GM19099 (cell line): ENCODE results near the gene VIPR2.

ENCODE experiments used
- POLR2A ChIP-seq: IDR thresholded peaks from 3 replicates; pipeline ENCODE4 v1.6.1; 2011; ENCODE audit warnings: low read depth; ENCODE audit not compliant: insufficient read length; ENCODE audit errors: extremely low read depth

Gene VIPR2

GRCh38 chr7:159144758-159145489, at the start of gene VIPR2:
VIPR2 (minus strand) TSS chr7:159144867; CDS start chr7:159144771, 96 bp downstream.
- no peak for TF ChIP-seq POLR2A

GRCh38 chr7:159193543-159194090, 49.0 kb upstream of the VIPR2 start:
- no peak for TF ChIP-seq POLR2A

GRCh38 chr7:159192725-159193453, 48.2 kb upstream of the VIPR2 start:
- no peak for TF ChIP-seq POLR2A

- no peak for TF ChIP-seq POLR2A
These were observed 47.3 kb upstream of the VIPR2 start for GRCh38 chr7:159192013-159192412.

- TF ChIP-seq POLR2A = no peak
These were observed 46.6 kb upstream of the VIPR2 start for GRCh38 chr7:159191236-159191635.

GRCh38 chr7:159188011-159188410, 43.3 kb upstream of the VIPR2 start:
- no peak for TF ChIP-seq POLR2A

- TF ChIP-seq POLR2A = no peak
These were observed 34.6 kb upstream of the VIPR2 start for GRCh38 chr7:159179241-159179640.

- TF ChIP-seq POLR2A = no peak
These were observed 32.8 kb upstream of the VIPR2 start for GRCh38 chr7:159177284-159177953.

GRCh38 chr7:159175792-159176191, 31.1 kb upstream of the VIPR2 start:
- TF ChIP-seq POLR2A = no peak

- TF ChIP-seq POLR2A = no peak
These were observed 27.7 kb upstream of the VIPR2 start for GRCh38 chr7:159172400-159172799.

GRCh38 chr7:159169391-159169790, 24.7 kb upstream of the VIPR2 start:
- TF ChIP-seq POLR2A = no peak

GRCh38 chr7:159167139-159167538, 22.5 kb upstream of the VIPR2 start:
- TF ChIP-seq POLR2A = no peak

- no peak for TF ChIP-seq POLR2A
These were observed 21.9 kb upstream of the VIPR2 start for GRCh38 chr7:159166530-159166929.

- no peak for TF ChIP-seq POLR2A
These were observed 20.7 kb upstream of the VIPR2 start for GRCh38 chr7:159165352-159165751.

- no peak for TF ChIP-seq POLR2A
These were observed 15.8 kb upstream of the VIPR2 start for GRCh38 chr7:159160450-159160849.
